ENCODE results near the gene TSC2.
"Not testable (repeated sequence)": the region's sequence is repeated elsewhere in the genome, so short reads cannot be mapped to it uniquely, and the experiment has no call there.

DNA sequence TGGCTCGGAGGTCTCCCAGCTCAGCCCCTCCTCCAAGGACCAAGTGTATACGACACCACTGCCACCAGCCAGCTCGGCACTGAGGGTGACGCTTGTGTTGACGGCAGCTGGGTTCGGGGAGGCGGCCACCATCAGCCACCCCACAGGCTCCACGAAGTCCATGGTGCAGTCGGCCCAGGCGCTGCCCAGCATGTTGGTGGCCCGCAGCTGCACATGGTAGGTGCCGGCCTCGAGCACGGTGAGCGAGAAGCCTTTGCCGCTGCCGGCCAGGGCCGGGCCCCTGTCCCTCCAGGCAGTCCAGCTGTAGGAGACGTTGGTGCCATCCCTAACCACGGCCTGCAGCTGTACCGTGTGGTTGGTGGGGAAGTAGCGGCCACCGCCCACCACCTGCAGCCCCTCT, 62.1 kb downstream of the TSC2 start:
- TF ChIP-seq CTCF (IDR thresholded peaks at IDR 0.05; ENCODE audit: low read length); EZH2 (IDR thresholded peaks at IDR 0.05; ENCODE audit: borderline replicate concordance, low read length): not testable (repeated sequence)
